Measurements from ENCODE around the gene PLD3.

GRCh38 chr19:40365613-40366401 lies 17.3 kb downstream of the PLD3 start:
- TF ChIP-seq CTCF (IDR thresholded peaks at IDR 0.05) (no peak), POLR2A (IDR thresholded peaks at IDR 0.05) (no peak)
